ENCODE data around the gene SMAD7.

DNA sequence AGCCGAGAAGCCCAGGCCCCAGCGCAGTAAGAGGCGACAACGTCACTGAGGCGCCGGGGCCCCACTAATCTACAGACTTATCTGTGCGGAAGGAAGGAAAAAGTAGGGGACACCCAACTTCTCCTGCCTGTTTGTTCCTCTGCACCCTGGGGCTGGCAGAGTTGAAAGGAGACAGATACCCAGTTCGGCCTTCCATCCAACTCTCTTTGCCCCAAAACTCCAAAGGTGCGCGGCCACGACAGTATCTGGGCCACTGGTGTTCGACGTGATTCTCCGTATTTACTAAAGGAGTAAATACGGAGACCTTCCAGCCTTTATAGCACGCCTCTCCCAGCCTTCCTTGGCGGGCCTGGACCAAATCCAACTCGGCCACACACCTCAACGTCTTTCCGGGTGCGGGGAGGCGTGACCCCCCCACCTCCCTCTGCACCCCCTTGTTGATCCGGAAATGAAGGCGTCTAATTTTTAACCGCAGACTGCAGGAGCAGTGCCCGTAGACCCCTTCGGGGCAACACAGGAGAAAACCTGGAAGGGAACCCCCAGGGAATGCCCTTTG is 1.6 kb downstream of the SMAD7 start:
- TF ChIP-seq CTCF (IDR thresholded peaks at IDR 0.05) (no peak), POLR2A (IDR thresholded peaks at IDR 0.05) (no peak)
